Tibial nerve (tissue), 4 donors: Measurements from ENCODE around the gene MLLT11. TPM values are rescaled to one million over a fixed set of nuclear protein-coding genes. Genes with fewer than 3 reads are reported as not detected.

Source experiments
- DNase-seq, 2 donors: peaks; one replicate each; pipeline ENCODE4 v3.0.0-alpha.2; 2019; ENCODE audit warnings: low spot score in 2 of 2
- H3K27ac ChIP-seq, 4 donors: fragments of 200-600 bp; sonication (generic) in 3 of 4; one replicate each; pipeline ENCODE4 v1.5.1; 2017 to 2019; ENCODE audit warnings: mild to moderate bottlenecking in 1 of 4
- H3K27me3 ChIP-seq, 2 donors: fragments of 200-600 bp; sonication (generic) in 1 of 2; one replicate each; pipeline versions ENCODE4 v1.5.1 to v1.6.0; 2017 to 2019
- H3K36me3 ChIP-seq, 3 donors: fragments of 200-600 bp; sonication (generic); one replicate each; pipeline ENCODE4 v1.5.1; 2018 to 2019
- H3K4me1 ChIP-seq, 4 donors: fragments of 200-600 bp; sonication (generic) in 3 of 4; one replicate each; pipeline ENCODE4 v1.5.1; 2017 to 2019
- H3K4me3 ChIP-seq, 4 donors: fragments of 200-600 bp; sonication (generic) in 3 of 4; one replicate each; pipeline ENCODE4 v1.5.1; 2017 to 2019; ENCODE audit warnings: mild to moderate bottlenecking in 1 of 4, moderate library complexity in 1 of 4
- H3K9me3 ChIP-seq, 4 donors: fragments of 200-600 bp; sonication (generic) in 3 of 4; one replicate each; pipeline ENCODE4 v1.5.1; 2017 to 2019
- EP300 ChIP-seq, 2 donors: sonication (generic); formaldehyde crosslinking; IDR thresholded peaks; one replicate each; pipeline ENCODE4 v1.6.1; 2017; ENCODE audit warnings: antibody characterized with exemption in 2 of 2, mild to moderate bottlenecking in 1 of 2
- POLR2A ChIP-seq, 2 donors: fragments of 450-650 bp; IDR thresholded peaks; one replicate each; pipeline ENCODE4 v1.6.1; 2017; ENCODE audit warnings: antibody characterized with exemption in 2 of 2, mild to moderate bottlenecking in 2 of 2, moderate library complexity in 2 of 2
- WGBS, 2 donors: methylation state at CpG; one replicate each; pipeline ENCODE4 v1.1.5; 2018; 5-methylcytosine and 5-hydroxymethylcytosine counted together
- total RNA-seq, 4 donors: library from RNA; depleted of rRNA; stranded (reverse); fragments of >200 nt; gene quantifications; one replicate each; pipeline ENCODE4 v1.1.0, GENCODE V29; 2016
- TF ChIP-seq, protein P1 (sequence below), 5 experiments: fragments of 200-600 bp in 3 of 5; fragments of 450-650 bp in 2 of 5; sonication (generic) in 3 of 5; IDR thresholded peaks; one replicate each; pipeline ENCODE4 v1.5.1; 2016 to 2019; ENCODE audit warnings: antibody characterized with exemption in 5 of 5, mild to moderate bottlenecking in 3 of 5, moderate library complexity in 2 of 5

The MLLT11 gene
- total RNA-seq, 4 donors from 2014 or later: 1.2 to 2.7 (median 2.0) TPM

GRCh38 chr1:151054971-151055547 is 5.1 kb upstream of the MLLT11 start:
- no peak overlapping the region for H3K4me3 ChIP-seq
- peaks cover 0 to 54% (median 18%) of the 10 kb centered on the region in 3 donors for H3K36me3 ChIP-seq
- H3K9me3 ChIP-seq: no peaks in the 10 kb centered on the region
- H3K4me1 ChIP-seq: peaks cover 0 to 41% (median 24%) of the 10 kb centered on the region in 4 donors
- 93 to 96% methylated on average over 4 of the region's 4 CpGs for WGBS, 2 donors
- DNase-seq: no peak
- H3K27ac ChIP-seq: peak overlapping the region in 3 of 4 donors; percentile 97 to 98 (median 97)
- TF ChIP-seq EP300 (IDR thresholded peaks at IDR 0.05) (no peak), POLR2A (IDR thresholded peaks at IDR 0.05) (no peak)
- TF ChIP-seq, protein P1, sequence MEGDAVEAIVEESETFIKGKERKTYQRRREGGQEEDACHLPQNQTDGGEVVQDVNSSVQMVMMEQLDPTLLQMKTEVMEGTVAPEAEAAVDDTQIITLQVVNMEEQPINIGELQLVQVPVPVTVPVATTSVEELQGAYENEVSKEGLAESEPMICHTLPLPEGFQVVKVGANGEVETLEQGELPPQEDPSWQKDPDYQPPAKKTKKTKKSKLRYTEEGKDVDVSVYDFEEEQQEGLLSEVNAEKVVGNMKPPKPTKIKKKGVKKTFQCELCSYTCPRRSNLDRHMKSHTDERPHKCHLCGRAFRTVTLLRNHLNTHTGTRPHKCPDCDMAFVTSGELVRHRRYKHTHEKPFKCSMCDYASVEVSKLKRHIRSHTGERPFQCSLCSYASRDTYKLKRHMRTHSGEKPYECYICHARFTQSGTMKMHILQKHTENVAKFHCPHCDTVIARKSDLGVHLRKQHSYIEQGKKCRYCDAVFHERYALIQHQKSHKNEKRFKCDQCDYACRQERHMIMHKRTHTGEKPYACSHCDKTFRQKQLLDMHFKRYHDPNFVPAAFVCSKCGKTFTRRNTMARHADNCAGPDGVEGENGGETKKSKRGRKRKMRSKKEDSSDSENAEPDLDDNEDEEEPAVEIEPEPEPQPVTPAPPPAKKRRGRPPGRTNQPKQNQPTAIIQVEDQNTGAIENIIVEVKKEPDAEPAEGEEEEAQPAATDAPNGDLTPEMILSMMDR (IDR thresholded peaks at IDR 0.05): no peak
- no peaks in the 10 kb centered on the region for H3K27me3 ChIP-seq

DNA sequence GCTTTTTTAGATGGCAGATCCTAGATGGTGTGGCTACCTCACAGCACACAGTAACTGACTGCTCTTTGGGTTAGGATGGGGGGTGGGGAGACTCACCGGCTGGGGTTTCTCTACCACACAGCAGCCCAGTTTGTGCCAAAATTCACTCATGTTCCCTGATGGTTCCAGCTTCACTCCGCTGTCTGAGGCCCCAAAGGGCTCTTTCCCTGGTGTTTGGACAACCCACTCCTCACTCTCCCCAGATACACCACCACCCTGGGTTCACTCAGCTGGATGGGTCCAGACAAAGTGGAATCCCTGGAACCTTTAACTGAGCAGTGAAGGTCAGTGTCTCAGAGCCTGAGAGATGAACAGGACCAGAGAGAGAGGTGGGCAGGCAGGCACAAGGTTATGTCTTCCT is 4.6 kb upstream of the MLLT11 start:
- 42 to 100% methylated on average over 1 to 2 of the region's 2 CpGs for WGBS, 2 donors
- H3K27ac ChIP-seq: peak overlapping the region; percentile 84 to 98 (median 97)
- no peaks in the 10 kb centered on the region for H3K27me3 ChIP-seq
- H3K4me1 ChIP-seq: peaks cover 0 to 42% (median 24%) of the 10 kb centered on the region in 4 donors
- peak overlapping the region in 1 of 4 donors; percentile 87 for H3K4me3 ChIP-seq
- peaks cover 0 to 54% (median 18%) of the 10 kb centered on the region in 3 donors for H3K36me3 ChIP-seq
- no peak for DNase-seq
- TF ChIP-seq EP300 (IDR thresholded peaks at IDR 0.05): no peak
- TF ChIP-seq, protein P1 (IDR thresholded peaks at IDR 0.05): no peak
- TF ChIP-seq POLR2A (IDR thresholded peaks at IDR 0.05): no peak
- H3K9me3 ChIP-seq: no peaks in the 10 kb centered on the region

GRCh38 chr1:151056149-151056548 is 4.0 kb upstream of the MLLT11 start:
- peaks cover 0 to 54% (median 18%) of the 10 kb centered on the region in 3 donors for H3K36me3 ChIP-seq
- H3K27me3 ChIP-seq: no peaks in the 10 kb centered on the region
- no peak for TF ChIP-seq EP300 (IDR thresholded peaks at IDR 0.05)
- no peak for TF ChIP-seq POLR2A (IDR thresholded peaks at IDR 0.05)
- TF ChIP-seq, protein P1 (IDR thresholded peaks at IDR 0.05): no peak
- DNase-seq: no peak
- 22 to 34% methylated on average over 2 of the region's 2 CpGs for WGBS, 2 donors
- peaks cover 0 to 44% (median 24%) of the 10 kb centered on the region in 4 donors for H3K4me1 ChIP-seq
- H3K27ac ChIP-seq: peak overlapping the region; percentile 84 to 98 (median 97)
- H3K4me3 ChIP-seq: peak overlapping the region in 1 of 4 donors; percentile 87
- no peaks in the 10 kb centered on the region for H3K9me3 ChIP-seq

GRCh38 chr1:151058692-151059091 is 1.5 kb upstream of the MLLT11 start:
- Histone ChIP-seq H3K36me3 (peaks cover 0 to 31% (median 13%) of the 10 kb centered on the region in 3 donors), H3K4me1 (peaks cover 0 to 44% (median 24%) of the 10 kb centered on the region in 4 donors), H3K9me3 (no peaks in the 10 kb centered on the region), H3K27ac (peak overlapping the region; percentile 84 to 98 (median 97)), H3K4me3 (peak overlapping the region; percentile 62 to 96 (median 87)), H3K27me3 (no peaks in the 10 kb centered on the region)
- no peak for DNase-seq
- WGBS, 2 donors: 1% methylated on average over 8 to 10 of the region's 10 CpGs
- TF ChIP-seq POLR2A (IDR thresholded peaks at IDR 0.05) (no peak), EP300 (IDR thresholded peaks at IDR 0.05) (no peak)
- TF ChIP-seq, protein P1 (IDR thresholded peaks at IDR 0.05): no peak
